ENCODE results near the gene PKP1. TPM values are rescaled to one million over a fixed set of nuclear protein-coding genes. Genes with fewer than 3 reads are reported as not detected.

The PKP1 gene
- total and polyA plus RNA-seq, 2 of the 4 experiments (the other 2 are of a cell fraction), result 0.18 to 0.36 TPM

GRCh38 chr1:201357211-201357610 lies 73.9 kb downstream of the PKP1 start:
- no peak for TF ChIP-seq RAD21 (IDR thresholded peaks at IDR 0.05; ENCODE audit: low read length)
- TF ChIP-seq POLR2A (IDR thresholded peaks at IDR 0.05; ENCODE audit: low read depth, low read length), result no peak
- TF ChIP-seq FOS (IDR thresholded peaks at IDR 0.05; ENCODE audit: low read depth, low read length), result no peak
- TF ChIP-seq MAZ (IDR thresholded peaks at IDR 0.05; ENCODE audit: borderline replicate concordance, low read depth, low read length), result no peak
- TF ChIP-seq, protein P1, sequence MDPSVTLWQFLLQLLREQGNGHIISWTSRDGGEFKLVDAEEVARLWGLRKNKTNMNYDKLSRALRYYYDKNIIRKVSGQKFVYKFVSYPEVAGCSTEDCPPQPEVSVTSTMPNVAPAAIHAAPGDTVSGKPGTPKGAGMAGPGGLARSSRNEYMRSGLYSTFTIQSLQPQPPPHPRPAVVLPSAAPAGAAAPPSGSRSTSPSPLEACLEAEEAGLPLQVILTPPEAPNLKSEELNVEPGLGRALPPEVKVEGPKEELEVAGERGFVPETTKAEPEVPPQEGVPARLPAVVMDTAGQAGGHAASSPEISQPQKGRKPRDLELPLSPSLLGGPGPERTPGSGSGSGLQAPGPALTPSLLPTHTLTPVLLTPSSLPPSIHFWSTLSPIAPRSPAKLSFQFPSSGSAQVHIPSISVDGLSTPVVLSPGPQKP (IDR thresholded peaks at IDR 0.05; ENCODE audit: borderline replicate concordance, low read depth, low read length), result no peak
- TF ChIP-seq RFX5 (IDR thresholded peaks at IDR 0.05; ENCODE audit: low read depth, low read length), result no peak
- no peak for TF ChIP-seq MXI1 (IDR thresholded peaks at IDR 0.05; ENCODE audit: borderline replicate concordance, low read depth, low read length)
- TF ChIP-seq CEBPB (IDR thresholded peaks at IDR 0.05; ENCODE audit: low read depth, low read length), result no peak
- no peak for TF ChIP-seq MAFK (IDR thresholded peaks at IDR 0.05; ENCODE audit: low read depth, low read length)
- no peak for TF ChIP-seq CHD1 (IDR thresholded peaks at IDR 0.05; ENCODE audit: low read depth, low read length)
- TF ChIP-seq, protein P2, sequence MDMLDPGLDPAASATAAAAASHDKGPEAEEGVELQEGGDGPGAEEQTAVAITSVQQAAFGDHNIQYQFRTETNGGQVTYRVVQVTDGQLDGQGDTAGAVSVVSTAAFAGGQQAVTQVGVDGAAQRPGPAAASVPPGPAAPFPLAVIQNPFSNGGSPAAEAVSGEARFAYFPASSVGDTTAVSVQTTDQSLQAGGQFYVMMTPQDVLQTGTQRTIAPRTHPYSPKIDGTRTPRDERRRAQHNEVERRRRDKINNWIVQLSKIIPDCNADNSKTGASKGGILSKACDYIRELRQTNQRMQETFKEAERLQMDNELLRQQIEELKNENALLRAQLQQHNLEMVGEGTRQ (IDR thresholded peaks at IDR 0.05; ENCODE audit: low read depth, low read length), result no peak
- TF ChIP-seq CTCF (conservative IDR thresholded peaks at IDR 0.05; ENCODE audit: low read depth, low read length), result no peak
- TF ChIP-seq SMC3 (IDR thresholded peaks at IDR 0.05; ENCODE audit: low read depth, low read length), result no peak
- TF ChIP-seq RCOR1 (IDR thresholded peaks at IDR 0.05; ENCODE audit: insufficient replicate concordance, low read length), result no peak
- no peak for TF ChIP-seq BHLHE40 (IDR thresholded peaks at IDR 0.05; ENCODE audit: low read depth, low read length)
- no peak for TF ChIP-seq NFE2L2 (IDR thresholded peaks at IDR 0.05; ENCODE audit: low read depth, low read length)
- WGBS, 2 experiments (ENCODE audit: extremely low coverage in 2 of 2, insufficient read length in 1 of 2), result no CpG with 5 or more reads among the region's 8 CpGs
- Histone ChIP-seq H2BK20ac (ENCODE audit: low read depth, low read length) (no peak overlapping the region), H3K36me3 (ENCODE audit: control insufficient read depth, insufficient read depth, low read length) (no peaks in the 10 kb centered on the region), H3K23ac (ENCODE audit: low read depth, low read length) (no peak overlapping the region), H3K27ac (ENCODE audit: insufficient read depth, low read length) (no peak overlapping the region), H3K9me3 (ENCODE audit: control insufficient read depth, insufficient read depth, low read length) (no peaks in the 10 kb centered on the region), H3K9me1 (ENCODE audit: insufficient read depth, low read length) (no peaks in the 10 kb centered on the region), H3K4me3 (ENCODE audit: insufficient read depth, low read depth, low read length) (no peak overlapping the region), H3K56ac (ENCODE audit: extremely low read depth, insufficient read depth, low read length) (no peak overlapping the region), H2AK5ac (ENCODE audit: low read depth, low read length) (no peak overlapping the region), H3K79me1 (ENCODE audit: low read depth in 1 of 2, low read length in 2 of 2) (no peaks in the 10 kb centered on the region), H3K4me2 (ENCODE audit: low read depth, low read length) (no peak overlapping the region), H4K91ac (ENCODE audit: insufficient read depth, low read depth, low read length) (no peak overlapping the region), H3K27me3 (ENCODE audit: control insufficient read depth, insufficient read depth, low read length) (peaks cover 72% of the 10 kb centered on the region), H3K18ac (ENCODE audit: low read depth, low read length) (no peak overlapping the region), H3K4me1 (ENCODE audit: control insufficient read depth, insufficient read depth, low read length) (no peaks in the 10 kb centered on the region), H2AFZ (replicated peaks; ENCODE audit: low read length, poor library complexity) (no peak overlapping the region), H4K5ac (ENCODE audit: low read depth, low read length) (no peak overlapping the region), H3K14ac (replicated peaks; ENCODE audit: low read depth, low read length) (no peak overlapping the region), H2AK9ac (replicated peaks; ENCODE audit: low read depth, low read length, poor library complexity) (no peak overlapping the region), H2BK120ac (ENCODE audit: low read depth, low read length) (no peak overlapping the region), H3K9ac (ENCODE audit: low read depth, low read length) (no peak overlapping the region), H4K20me1 (ENCODE audit: insufficient read depth, low read length) (no peaks in the 10 kb centered on the region; the same call in 1 of the 2 replicates), H4K8ac (ENCODE audit: low read depth in 2 of 2, low read length in 2 of 2) (no peak overlapping the region), H3K4ac (ENCODE audit: low read depth, low read length) (no peak overlapping the region), H2BK15ac (ENCODE audit: low read depth, low read length) (no peak overlapping the region), H2BK5ac (ENCODE audit: low read depth, low read length, poor library complexity, severe bottlenecking) (no peak overlapping the region)
- dilution Hi-C loops (cut with HindIII; ENCODE audit: low sequenced_read_pairs, unreplicated experiment) (no loop called here), intact Hi-C loops (cut with micrococcal nuclease) (no loop called here), in situ Hi-C loops (cut with MboI; ENCODE audit: low sequenced_read_pairs) (no loop called here)
- ChIA-PET CTCF (no interaction called here), POLR2A (ENCODE audit: unreplicated experiment) (no interaction called here)
- ATAC-seq (ENCODE audit: low read depth) (no peak), DNase-seq (no peak)
- no TSS peak for BruUV-seq (replicated peaks)

Data from IMR-90 (cell line).